ENCODE data around the gene ACTR3C.
"Not testable (repeated sequence)": the region's sequence is repeated elsewhere in the genome, so short reads cannot be mapped to it uniquely, and the experiment has no call there.

DNA sequence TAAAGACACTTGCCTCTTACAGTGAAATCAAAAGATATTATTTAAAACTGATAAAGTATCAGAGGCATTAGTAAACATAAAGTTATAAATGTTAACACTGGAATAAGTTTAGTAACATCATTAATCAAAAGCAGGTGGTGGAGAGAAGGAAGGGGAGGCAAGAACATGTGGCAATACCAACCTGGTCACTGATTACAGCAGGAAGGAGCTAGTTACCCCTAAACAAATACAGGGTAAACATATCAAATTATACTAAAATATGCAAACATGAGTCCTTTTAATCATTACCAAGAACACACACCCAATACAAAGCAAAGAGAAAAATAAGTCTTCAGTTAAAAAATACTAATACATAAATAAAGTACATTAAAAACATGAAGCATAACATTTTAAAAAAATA is 25.4 kb downstream of the ACTR3C start:
- not testable (repeated sequence) for TF ChIP-seq KAT7 (CRISPR knock-in tag; IDR thresholded peaks at IDR 0.05; ENCODE audit: borderline replicate concordance); ZNF557 (CRISPR knock-in tag; IDR thresholded peaks at IDR 0.05); DPF2 (CRISPR knock-in tag; IDR thresholded peaks at IDR 0.05; ENCODE audit: borderline replicate concordance, low read depth); CTCF (CRISPR knock-in tag; IDR thresholded peaks at IDR 0.05); FOXA1 (IDR thresholded peaks at IDR 0.05); FOXA1 (CRISPR knock-in tag; IDR thresholded peaks at IDR 0.05)

All from HepG2 (cell line).